GM12872 (cell line): ENCODE measurements around the gene CRIP2.

Source experiments
- CTCF ChIP-seq: IDR thresholded peaks from 3 replicates; pipeline ENCODE4 v1.5.1; 2011; ENCODE audit warnings: low read depth, mild to moderate bottlenecking, low read length, moderate library complexity; ENCODE audit not compliant: insufficient read depth

Gene CRIP2

GRCh38 chr14:105475269-105476096 is 862 bp downstream of the CRIP2 start:
- no peak for TF ChIP-seq CTCF

- TF ChIP-seq CTCF: no peak
Observed at GRCh38 chr14:105476097-105476830, 1.6 kb downstream of the CRIP2 start.

- TF ChIP-seq CTCF: no peak
Observed at GRCh38 chr14:105476831-105477659, 2.4 kb downstream of the CRIP2 start.

GRCh38 chr14:105477660-105478397 is 3.2 kb downstream of the CRIP2 start:
- no peak for TF ChIP-seq CTCF

- no peak for TF ChIP-seq CTCF
Observed at GRCh38 chr14:105478398-105479251, 4.0 kb downstream of the CRIP2 start.

- TF ChIP-seq CTCF: no peak
Observed at GRCh38 chr14:105479431-105480158, 5.0 kb downstream of the CRIP2 start.
